Activated naive CD8-positive, alpha-beta T cell treated with anti-CD3 and anti-CD28 coated beads, Interleukin-2, amount 10 ng/mL, durations not matched to agents 7 days and 5 days (primary cell): Measurements from ENCODE around the gene MTA1. TPM values are rescaled to one million over a fixed set of nuclear protein-coding genes. Genes with fewer than 3 reads are reported as not detected.

Source experiments
- ATAC-seq: fragments of 150-1000 bp; cut with Tn5 transposase; one replicate; pipeline ENCODE4 v1.10.0; 2021; ENCODE audit warnings: low read depth, moderate library complexity
- POLR2A ChIA-PET: fragments of 350-600 bp; sonication (Branson Sonifier 250); formaldehyde crosslinking; loops from one replicate; lab custom pipeline; 2021; ENCODE audit warnings: antibody characterized with exemption; lab: Charles Lee
- DNase-seq: peaks from one replicate; pipeline ENCODE4 v3.0.0; 2021
- H3K27ac Mint-ChIP-seq: one replicate; pipeline ENCODE4 v1.8.0; 2022; ENCODE audit warnings: mild to moderate bottlenecking, mixed read lengths
- H3K27me3 Mint-ChIP-seq: one replicate; pipeline ENCODE4 v1.8.0; 2022; ENCODE audit warnings: mild to moderate bottlenecking, moderate library complexity, mixed read lengths
- H3K36me3 Mint-ChIP-seq: one replicate; pipeline ENCODE4 v1.8.0; 2021; ENCODE audit warnings: mild to moderate bottlenecking, mixed read lengths
- H3K4me1 Mint-ChIP-seq: one replicate; pipeline ENCODE4 v1.8.0; 2021; ENCODE audit warnings: mixed read lengths
- H3K4me3 Mint-ChIP-seq: one replicate; pipeline ENCODE4 v1.8.0; 2022; ENCODE audit warnings: mild to moderate bottlenecking, moderate library complexity, mixed read lengths
- H3K9me3 Mint-ChIP-seq: one replicate; pipeline ENCODE4 v1.8.0; 2021; ENCODE audit warnings: mixed read lengths
- total RNA-seq, 2 experiments: library from RNA; stranded (reverse); gene quantifications; one replicate each; pipeline ENCODE4 v1.2.3, GENCODE V29; 2021

The MTA1 gene
- total RNA-seq, 2 experiments from 2014 or later, result 120 to 132 TPM

DNA sequence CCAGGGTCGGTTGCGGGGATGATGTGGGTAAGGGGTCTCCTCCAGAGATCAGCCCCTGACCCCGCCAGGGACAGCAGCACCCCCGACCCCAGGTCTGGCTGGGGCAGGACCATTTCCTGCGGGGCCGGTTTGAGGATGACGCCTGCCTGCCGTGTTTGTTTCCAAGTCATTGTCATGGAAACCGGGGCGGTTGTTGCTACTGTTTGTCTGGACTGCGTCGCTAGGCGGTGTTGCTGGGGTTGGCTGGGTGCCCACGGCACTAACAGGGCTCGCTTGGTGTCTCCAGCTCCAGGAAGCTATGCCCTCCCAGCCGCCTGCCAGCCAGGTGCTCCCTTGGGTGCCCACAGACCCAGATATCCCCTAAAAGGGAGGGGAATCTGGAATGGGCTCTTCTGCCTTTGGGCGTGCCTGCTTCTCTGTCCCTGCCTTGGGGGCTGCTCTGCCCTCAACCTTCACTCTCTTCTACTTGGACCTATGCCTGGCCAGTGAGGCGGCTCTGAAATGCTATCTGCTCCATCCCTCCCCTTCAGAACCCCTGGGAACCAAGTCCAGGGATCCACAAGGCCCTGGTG lies 62.3 kb downstream of the MTA1 start:
- peaks cover 25% of the 10 kb centered on the region for H3K4me1 Mint-ChIP-seq
- no peaks in the 10 kb centered on the region for H3K9me3 Mint-ChIP-seq
- POLR2A ChIA-PET, result interaction anchor here (0.9 to 3.1 kb wide), 7 partner anchors 9 to 181 kb away, joined by 3 to 118 read pairs (median 5); partner anchors contain the start of genes BRF1 and TEDC1
- peaks cover 19% of the 10 kb centered on the region for H3K27me3 Mint-ChIP-seq
- peak overlapping the region; percentile 65 for H3K4me3 Mint-ChIP-seq
- DNase-seq, result peak; percentile 87
- H3K27ac Mint-ChIP-seq, result peak overlapping the region; percentile 97
- peaks cover 3% of the 10 kb centered on the region for H3K36me3 Mint-ChIP-seq
- peak; percentile 65 for ATAC-seq

DNA sequence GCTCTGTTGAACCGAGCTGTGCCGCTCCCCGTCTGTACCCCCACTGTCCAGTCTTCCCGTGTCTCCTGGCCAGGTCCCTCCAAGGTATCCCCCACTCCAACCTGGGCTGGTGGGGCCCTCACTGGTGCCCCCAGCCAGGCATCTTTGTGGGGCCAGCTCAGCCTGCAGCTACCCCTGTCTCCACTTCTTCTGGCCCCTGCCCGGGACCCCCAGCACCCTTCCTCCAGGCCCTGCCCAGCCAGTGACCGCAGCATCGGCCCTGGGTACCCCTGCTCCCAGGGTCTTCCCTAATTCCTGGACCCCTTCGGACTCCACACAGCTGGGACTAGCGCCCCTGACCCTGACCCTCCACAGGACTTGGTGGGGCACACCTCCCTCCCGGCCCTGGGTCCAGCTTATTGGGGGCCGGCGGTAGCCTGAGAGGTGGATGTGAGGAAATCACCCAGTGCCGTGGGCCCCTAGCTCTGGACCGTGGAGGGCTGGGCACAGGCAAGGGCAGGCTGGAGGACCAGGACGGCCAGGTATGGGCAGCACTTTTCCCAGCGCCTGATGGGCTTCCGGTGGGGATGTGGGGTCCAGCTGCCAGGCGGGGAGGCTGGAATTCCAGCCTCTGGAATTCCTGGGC lies 63.0 kb downstream of the MTA1 start:
- Mint-ChIP-seq H3K9me3 (no peaks in the 10 kb centered on the region), H3K4me1 (peaks cover 23% of the 10 kb centered on the region), H3K27me3 (peaks cover 13% of the 10 kb centered on the region), H3K4me3 (peak overlapping the region; percentile 65), H3K27ac (peak overlapping the region; percentile 97), H3K36me3 (no peaks in the 10 kb centered on the region)
- no peak for ATAC-seq
- POLR2A ChIA-PET, result interaction anchor here (0.9 to 3.1 kb wide), 6 partner anchors 9 to 182 kb away, joined by 3 to 118 read pairs (median 6); partner anchors contain the start of genes BRF1 and TEDC1
- DNase-seq, result no peak

DNA sequence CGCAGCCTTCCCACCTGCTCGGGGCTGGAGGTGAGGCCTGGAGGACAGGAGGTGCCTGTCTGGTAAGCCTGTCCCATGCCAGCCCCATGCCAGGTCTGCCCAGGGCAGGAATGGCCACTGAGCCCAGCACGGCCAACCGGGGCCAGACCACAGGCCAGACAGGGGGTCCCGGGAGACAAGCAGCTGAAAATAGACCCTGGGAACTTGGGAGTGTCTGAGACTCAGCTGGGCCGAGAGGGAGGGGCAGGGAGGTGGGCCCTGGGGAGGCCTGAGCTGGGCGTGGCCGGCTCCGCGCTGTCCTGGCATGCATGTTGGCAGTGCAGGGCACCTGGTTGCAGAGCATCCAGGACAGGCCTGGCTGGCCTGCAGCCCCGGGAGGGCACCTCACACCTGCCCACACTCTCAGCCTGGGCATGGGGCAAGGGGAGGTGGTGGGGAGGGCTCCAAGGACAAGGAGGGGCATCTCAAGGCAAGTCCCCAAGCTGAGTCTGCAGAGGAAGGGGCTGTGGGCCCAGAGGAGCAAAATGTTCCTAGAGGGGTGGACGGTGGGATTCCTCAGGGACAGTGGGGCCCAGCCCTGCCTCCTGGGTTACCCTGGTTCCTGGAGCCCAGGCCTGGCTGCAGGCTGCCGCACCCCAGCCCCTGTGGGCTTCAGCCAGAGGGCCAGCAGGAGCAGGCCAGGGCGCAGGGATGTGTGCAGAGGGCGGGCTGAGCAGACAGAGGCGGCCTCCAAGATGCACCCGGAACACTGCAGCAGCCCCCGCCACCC lies 63.9 kb downstream of the MTA1 start:
- POLR2A ChIA-PET, result interaction anchor here (1.0 to 3.1 kb wide), 3 partner anchors 8 to 183 kb away, joined by 3 to 118 read pairs (median 7); partner anchors contain the start of genes BRF1 and TEDC1
- H3K4me3 Mint-ChIP-seq, result no peak overlapping the region
- H3K36me3 Mint-ChIP-seq, result no peaks in the 10 kb centered on the region
- H3K27ac Mint-ChIP-seq, result peak overlapping the region; percentile 97
- DNase-seq (no peak), ATAC-seq (no peak)
- peaks cover 25% of the 10 kb centered on the region for H3K4me1 Mint-ChIP-seq
- peaks cover 10% of the 10 kb centered on the region for H3K27me3 Mint-ChIP-seq
- H3K9me3 Mint-ChIP-seq, result no peaks in the 10 kb centered on the region

- H3K4me3 Mint-ChIP-seq, result no peak overlapping the region
- H3K36me3 Mint-ChIP-seq, result no peaks in the 10 kb centered on the region
- H3K27me3 Mint-ChIP-seq, result peaks cover 8% of the 10 kb centered on the region
- DNase-seq (no peak), ATAC-seq (no peak)
- peak overlapping the region; percentile 71 for H3K27ac Mint-ChIP-seq
- H3K9me3 Mint-ChIP-seq, result no peaks in the 10 kb centered on the region
- POLR2A ChIA-PET, result no interaction called here
- H3K4me1 Mint-ChIP-seq, result peaks cover 30% of the 10 kb centered on the region
Measured at GRCh38 chr14:105484069-105484996, 64.7 kb downstream of the MTA1 start.

DNA sequence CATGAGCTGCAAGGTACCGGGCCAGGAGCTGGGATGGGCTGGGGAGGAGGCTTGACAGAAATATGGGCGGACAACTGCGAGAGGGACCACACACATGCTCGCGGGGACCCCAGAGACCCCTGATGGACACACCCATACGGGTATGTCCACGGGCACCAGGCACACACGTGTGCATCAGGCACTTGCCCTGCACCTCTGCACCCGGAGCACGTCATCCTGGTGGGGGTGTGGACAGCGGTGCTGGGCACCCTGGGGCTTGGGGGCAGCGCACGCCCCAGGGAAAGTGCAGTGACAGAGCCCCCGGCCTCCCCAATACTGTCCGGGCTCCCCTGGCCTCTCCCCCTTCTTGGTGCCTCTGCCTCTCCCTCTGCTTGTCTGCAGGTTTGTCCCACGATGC lies 65.4 kb downstream of the MTA1 start:
- no peak overlapping the region for H3K27ac Mint-ChIP-seq
- no peak for ATAC-seq
- H3K4me3 Mint-ChIP-seq, result no peak overlapping the region
- POLR2A ChIA-PET, result no interaction called here
- H3K36me3 Mint-ChIP-seq, result no peaks in the 10 kb centered on the region
- DNase-seq, result no peak
- H3K4me1 Mint-ChIP-seq, result peaks cover 30% of the 10 kb centered on the region
- H3K9me3 Mint-ChIP-seq, result no peaks in the 10 kb centered on the region
- peaks cover 1% of the 10 kb centered on the region for H3K27me3 Mint-ChIP-seq

GRCh38 chr14:105485739-105486162 lies 66.1 kb downstream of the MTA1 start:
- Mint-ChIP-seq H3K27ac (no peak overlapping the region), H3K4me1 (peaks cover 28% of the 10 kb centered on the region), H3K36me3 (no peaks in the 10 kb centered on the region), H3K27me3 (no peaks in the 10 kb centered on the region), H3K4me3 (peak overlapping the region; percentile 40), H3K9me3 (no peaks in the 10 kb centered on the region)
- DNase-seq, result peak; percentile 52
- ATAC-seq, result no peak
- POLR2A ChIA-PET, result interaction anchor here (0.9 kb wide), 1 partner anchor 67 kb away, joined by 5 read pairs; no protein-coding TSS in a partner anchor

DNA sequence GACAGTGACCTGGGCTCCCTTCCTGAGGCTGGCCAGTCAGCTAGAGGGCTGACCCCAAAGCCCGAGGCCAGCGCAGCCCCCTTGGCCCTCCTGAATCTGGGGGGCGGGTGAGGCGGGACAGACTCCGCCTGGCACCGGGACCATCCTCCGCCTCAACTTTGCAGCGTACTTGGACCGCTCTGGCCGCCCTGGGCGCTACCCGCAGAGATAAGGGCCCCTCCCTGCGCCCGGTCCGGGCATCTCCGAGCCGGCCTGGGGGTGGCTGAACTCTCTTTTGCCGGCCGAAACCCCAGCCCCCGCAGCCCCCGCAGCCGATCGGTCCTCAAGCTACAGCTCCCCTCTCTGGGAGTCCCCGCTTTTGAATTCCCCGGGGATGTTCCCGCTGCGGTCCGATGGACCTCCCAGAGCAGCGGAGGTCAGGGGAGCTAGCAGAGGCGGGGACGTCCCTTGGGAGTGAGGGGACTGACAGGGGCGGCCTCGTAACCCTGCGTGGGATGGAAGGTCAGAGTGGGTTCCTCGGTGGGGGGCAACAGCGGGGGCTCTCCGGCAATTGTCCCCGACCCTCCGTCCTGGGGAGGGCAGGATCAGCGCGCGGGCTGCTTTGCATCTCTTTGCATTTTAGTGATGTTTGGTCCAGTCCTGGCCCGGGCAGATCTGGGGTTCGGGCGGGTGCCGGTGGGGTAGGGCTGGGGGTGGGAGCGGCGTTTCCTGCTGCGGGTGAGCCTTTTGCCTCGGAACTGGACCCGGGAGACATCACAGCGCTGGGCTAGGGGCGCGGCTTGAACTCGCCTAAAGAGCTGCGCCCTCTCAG lies 66.7 kb downstream of the MTA1 start, which contains the start of gene CRIP1:
CRIP1 (plus strand) TSS at position 724 of the 811 bp plus-strand sequence. CDS start 374 bp downstream, outside the sequence.
- ATAC-seq (no peak), DNase-seq (no peak)
- peak within 1 kb of the TSS; percentile 91 for H3K27ac Mint-ChIP-seq
- peaks cover 24% of the 10 kb centered on the region for H3K4me1 Mint-ChIP-seq
- no peaks in the 10 kb centered on the region for H3K27me3 Mint-ChIP-seq
- H3K9me3 Mint-ChIP-seq, result no peaks in the 10 kb centered on the region
- peak within 1 kb of the TSS; percentile 78 for H3K4me3 Mint-ChIP-seq
- POLR2A ChIA-PET, result interaction anchor here (0.9 kb wide), 1 partner anchor 68 kb away, joined by 5 read pairs; no protein-coding TSS in a partner anchor
- H3K36me3 Mint-ChIP-seq, result no peaks in the 10 kb centered on the region

DNA sequence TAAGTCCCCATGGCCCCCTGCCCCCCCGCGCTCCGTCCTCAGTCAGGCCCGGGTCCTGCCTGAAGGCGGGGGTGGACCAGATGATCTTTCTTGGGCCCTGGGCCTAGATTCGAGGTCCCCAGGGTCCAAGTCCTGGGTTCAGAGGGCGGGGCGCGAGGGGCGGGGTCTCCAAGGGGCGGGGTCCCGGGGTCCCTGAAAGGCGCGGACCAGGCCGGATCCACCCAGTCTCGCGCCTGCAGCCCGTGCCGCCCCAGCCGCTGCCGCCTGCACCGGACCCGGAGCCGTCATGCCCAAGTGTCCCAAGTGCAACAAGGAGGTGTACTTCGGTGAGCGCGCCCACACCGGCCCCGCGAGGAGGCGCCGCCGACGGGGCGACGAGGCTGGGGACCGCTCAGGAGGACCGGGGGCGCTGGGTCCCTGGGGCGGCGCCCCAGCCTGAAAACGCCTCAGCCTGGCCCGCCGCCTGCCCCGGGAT lies 67.4 kb downstream of the MTA1 start:
- no peaks in the 10 kb centered on the region for H3K36me3 Mint-ChIP-seq
- peak; percentile 76 for DNase-seq
- H3K4me3 Mint-ChIP-seq, result peak overlapping the region; percentile 78
- POLR2A ChIA-PET, result no interaction called here
- peaks cover 24% of the 10 kb centered on the region for H3K4me1 Mint-ChIP-seq
- no peaks in the 10 kb centered on the region for H3K27me3 Mint-ChIP-seq
- ATAC-seq, result no peak
- peak overlapping the region; percentile 38 for H3K27ac Mint-ChIP-seq
- no peaks in the 10 kb centered on the region for H3K9me3 Mint-ChIP-seq

DNA sequence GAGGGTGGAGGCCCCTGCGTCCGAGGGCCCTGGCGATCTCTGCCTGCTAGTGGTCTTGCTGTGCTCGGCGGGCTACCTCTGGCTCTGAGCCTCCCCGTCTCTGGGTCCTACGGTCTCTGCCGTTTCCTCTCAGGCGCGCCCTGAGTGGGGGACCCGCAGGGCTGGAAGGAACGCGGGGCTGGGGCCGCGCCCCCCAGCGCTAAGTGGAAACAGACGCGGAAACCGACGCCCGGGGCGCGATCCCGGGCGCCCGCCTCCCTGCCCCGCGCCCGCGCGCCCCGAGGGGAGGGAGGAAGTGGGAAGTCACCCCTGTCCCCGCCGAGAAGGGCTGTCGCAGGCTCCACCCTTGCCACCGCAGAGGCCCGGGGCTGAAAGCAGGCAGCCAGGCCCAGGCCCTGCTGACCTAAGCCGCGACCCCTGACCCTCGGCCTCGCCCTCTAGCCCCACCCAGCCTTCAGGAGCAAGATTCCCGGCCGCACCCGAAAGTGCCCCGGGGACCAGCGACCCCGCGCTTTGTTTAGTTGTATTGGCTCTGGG lies 67.9 kb downstream of the MTA1 start:
- Mint-ChIP-seq H3K4me3 (peak overlapping the region; percentile 78), H3K27me3 (no peaks in the 10 kb centered on the region), H3K27ac (peak overlapping the region; percentile 91), H3K4me1 (peaks cover 20% of the 10 kb centered on the region), H3K36me3 (no peaks in the 10 kb centered on the region), H3K9me3 (no peaks in the 10 kb centered on the region)
- POLR2A ChIA-PET, result no interaction called here
- peak; percentile 1 for ATAC-seq
- DNase-seq, result peak; percentile 84

DNA sequence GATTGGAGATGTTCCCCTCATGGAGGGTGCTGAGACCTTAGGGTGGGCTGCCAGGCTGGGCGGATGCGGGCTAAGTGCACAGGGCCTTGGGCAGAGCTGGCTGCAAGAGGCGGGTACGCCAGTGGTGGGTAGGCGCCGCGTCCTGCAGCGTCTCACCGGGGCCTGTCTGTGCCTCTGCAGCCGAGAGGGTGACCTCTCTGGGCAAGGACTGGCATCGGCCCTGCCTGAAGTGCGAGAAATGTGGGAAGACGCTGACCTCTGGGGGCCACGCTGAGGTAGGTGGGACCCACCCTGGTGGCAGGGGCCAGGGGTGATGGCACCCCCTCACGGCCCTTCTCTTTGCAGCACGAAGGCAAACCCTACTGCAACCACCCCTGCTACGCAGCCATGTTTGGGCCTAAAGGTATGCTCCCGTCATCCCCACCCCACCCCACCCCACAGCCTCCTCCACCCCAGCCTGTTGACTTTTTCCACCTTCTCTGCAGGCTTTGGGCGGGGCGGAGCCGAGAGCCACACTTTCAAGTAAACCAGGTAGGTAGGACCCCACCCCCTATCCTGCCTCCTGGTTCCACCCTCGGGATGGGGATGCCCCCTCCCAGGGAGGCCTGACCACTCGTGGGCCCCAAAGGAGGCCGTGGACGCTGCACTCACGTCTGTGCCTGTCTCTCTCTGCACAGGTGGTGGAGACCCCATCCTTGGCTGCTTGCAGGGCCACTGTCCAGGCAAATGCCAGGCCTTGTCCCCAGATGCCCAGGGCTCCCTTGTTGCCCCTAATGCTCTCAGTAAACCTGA lies 68.6 kb downstream of the MTA1 start:
- POLR2A ChIA-PET, result interaction anchor here (5.7 kb wide), 1 partner anchor 7 kb away, joined by 118 read pairs; no protein-coding TSS in a partner anchor

More for the DNA sequence above, 68.6 kb downstream of the MTA1 start:
- H3K4me3 Mint-ChIP-seq, result peak overlapping the region; percentile 78
- peaks cover 20% of the 10 kb centered on the region for H3K4me1 Mint-ChIP-seq
- peak overlapping the region; percentile 91 for H3K27ac Mint-ChIP-seq
- no peaks in the 10 kb centered on the region for H3K9me3 Mint-ChIP-seq
- H3K27me3 Mint-ChIP-seq, result no peaks in the 10 kb centered on the region
- peak; percentile 70 for DNase-seq
- no peaks in the 10 kb centered on the region for H3K36me3 Mint-ChIP-seq
- ATAC-seq, result no peak
